GM12875 (cell line): ENCODE data around the gene UQCRQ.

Experiments
- H3K4me3 ChIP-seq: one replicate; pipeline ENCODE4 v1.5.1; 2011; ENCODE audit warnings: low read depth, low read length, control low read depth
- CTCF ChIP-seq: IDR thresholded peaks from 2 replicates; pipeline ENCODE4 v1.5.1; 2011; ENCODE audit warnings: low read depth, mild to moderate bottlenecking, control low read depth, inconsistent platforms, low read length, moderate library complexity, borderline replicate concordance; ENCODE audit not compliant: insufficient read depth

The UQCRQ gene

GRCh38 chr5:132822650-132823480, 43.6 kb upstream of the UQCRQ start:
- no peak for TF ChIP-seq CTCF
- no peak overlapping the region for H3K4me3 ChIP-seq

- no peak overlapping the region for H3K4me3 ChIP-seq
- no peak for TF ChIP-seq CTCF
These were observed 42.9 kb upstream of the UQCRQ start for GRCh38 chr5:132823481-132824050.

- H3K4me3 ChIP-seq = no peak overlapping the region
- TF ChIP-seq CTCF = no peak
These were observed 42.0 kb upstream of the UQCRQ start for GRCh38 chr5:132824426-132824825.

GRCh38 chr5:132825033-132825833, 41.2 kb upstream of the UQCRQ start:
- peak overlapping the region; percentile 41 for H3K4me3 ChIP-seq
- TF ChIP-seq CTCF = no peak

GRCh38 chr5:132825834-132826391, 40.5 kb upstream of the UQCRQ start:
- H3K4me3 ChIP-seq = peak overlapping the region; percentile 41
- no peak for TF ChIP-seq CTCF

- H3K4me3 ChIP-seq = no peak overlapping the region
- TF ChIP-seq CTCF = no peak
These were observed 39.9 kb upstream of the UQCRQ start for GRCh38 chr5:132826424-132827082.
